HG02852 (cell line): ENCODE results near the gene NAALADL2.
"Not testable (repeated sequence)": the region's sequence is repeated elsewhere in the genome, so short reads cannot be mapped to it uniquely, and the experiment has no call there.

Experiments
- ATAC-seq: cut with Tn5 transposase; IDR thresholded peaks from one replicate; pipeline ENCODE4 v1.9.1; 2021; ENCODE audit warnings: mild to moderate bottlenecking, moderate library complexity; ENCODE audit not compliant: unreplicated experiment

The NAALADL2 gene

DNA sequence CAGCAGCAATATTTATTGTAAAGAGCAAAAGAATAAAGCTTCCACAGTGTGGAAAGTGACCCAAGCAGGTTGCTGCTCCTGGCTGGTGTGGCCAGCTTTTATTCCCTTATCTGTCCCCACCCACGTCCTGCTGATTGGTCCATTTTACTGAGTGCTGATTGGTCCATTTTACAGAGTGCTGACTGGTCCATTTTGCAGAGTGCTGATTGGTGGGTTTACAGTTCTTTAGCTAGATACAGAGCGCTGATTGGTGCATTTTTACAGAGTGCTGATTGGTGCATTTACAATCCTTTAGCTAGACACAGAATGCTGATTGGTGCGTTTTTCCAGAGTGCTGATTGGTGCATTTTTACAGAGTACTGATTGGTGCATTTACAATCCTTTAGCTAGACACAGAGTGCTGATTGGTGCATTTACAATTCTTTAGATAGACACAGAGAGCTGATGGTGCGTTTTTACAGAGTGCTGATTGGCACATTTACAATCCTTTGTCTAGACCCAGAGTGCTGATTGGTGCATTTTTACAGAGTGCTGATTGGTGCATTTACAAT is 601.8 kb downstream of the NAALADL2 start:
- not testable (repeated sequence) for ATAC-seq

DNA sequence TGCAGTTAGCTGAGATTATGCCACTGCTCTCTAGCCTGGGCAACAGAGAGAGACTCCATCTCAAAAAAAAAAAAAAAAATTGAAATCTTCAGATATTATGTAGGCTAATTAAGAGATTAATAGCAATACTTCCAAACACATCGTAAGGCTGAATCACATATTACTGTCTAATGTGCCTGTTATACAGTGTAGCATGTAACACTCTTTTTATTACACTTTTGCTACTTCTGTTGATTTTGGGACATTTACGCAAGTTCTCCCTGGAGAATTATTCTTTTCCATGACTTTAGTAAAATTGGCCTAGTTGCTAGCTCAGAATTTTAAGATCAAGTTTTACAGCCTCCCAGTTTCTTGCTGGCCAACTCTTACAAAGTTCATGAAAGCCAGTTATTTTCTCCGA is 605.2 kb downstream of the NAALADL2 start:
- no peak for ATAC-seq

DNA sequence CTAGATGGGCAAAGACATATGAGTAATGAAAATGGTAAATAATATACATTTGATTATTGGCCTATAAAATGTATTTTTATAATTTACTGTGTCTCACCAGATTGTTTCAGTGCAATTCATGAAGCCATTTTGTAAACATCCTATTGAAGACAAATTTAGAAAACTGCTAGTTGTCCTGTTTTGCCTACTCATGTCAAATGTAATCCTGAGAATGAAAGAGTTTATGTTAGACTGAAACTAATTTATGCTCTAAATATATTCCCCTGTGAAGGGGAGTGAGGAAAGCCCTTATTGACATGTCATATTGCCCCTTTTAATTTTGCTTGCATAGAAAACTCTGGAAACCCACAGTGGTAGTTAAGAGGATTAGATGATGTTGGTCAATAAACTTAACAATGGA is 610.0 kb downstream of the NAALADL2 start:
- ATAC-seq, result no peak

DNA sequence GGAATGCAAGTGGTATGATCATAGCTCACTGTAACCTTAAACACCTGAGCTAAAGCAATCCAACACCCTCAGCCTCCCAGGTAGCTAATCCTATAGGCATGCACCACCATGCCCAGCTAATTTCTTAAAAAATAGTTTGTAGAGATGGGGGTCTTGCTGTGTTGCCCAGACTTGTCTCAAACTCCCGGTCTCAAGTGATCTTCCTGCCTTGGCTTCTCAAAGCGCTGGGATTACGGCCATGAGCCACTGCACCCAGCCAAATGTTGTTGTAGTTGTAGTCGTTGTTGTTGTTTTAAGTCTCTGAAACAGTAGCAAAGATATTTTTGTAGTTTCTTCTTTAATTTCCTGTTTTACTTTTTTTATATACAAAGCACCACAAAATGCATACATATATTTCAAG is 616.6 kb downstream of the NAALADL2 start:
- ATAC-seq, result no peak

DNA sequence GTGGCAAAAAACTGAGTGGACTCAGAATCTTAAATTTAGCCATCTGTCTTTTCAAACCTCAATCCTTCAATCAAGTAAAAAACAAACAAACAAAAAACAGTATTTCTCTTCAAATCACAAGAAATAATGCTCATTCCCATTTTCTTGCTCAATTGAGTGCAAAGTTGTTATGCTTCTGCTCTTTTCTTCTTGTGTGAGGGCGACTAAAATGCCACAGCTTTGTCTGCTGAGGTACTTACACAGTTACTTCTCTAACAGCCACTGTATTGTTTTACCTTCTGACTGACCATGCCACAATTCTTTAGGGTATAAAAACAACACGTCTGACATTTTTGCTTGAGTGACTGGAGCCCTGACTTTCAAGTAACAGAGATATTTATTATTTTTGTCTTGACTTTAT is 617.4 kb downstream of the NAALADL2 start:
- no peak for ATAC-seq

DNA sequence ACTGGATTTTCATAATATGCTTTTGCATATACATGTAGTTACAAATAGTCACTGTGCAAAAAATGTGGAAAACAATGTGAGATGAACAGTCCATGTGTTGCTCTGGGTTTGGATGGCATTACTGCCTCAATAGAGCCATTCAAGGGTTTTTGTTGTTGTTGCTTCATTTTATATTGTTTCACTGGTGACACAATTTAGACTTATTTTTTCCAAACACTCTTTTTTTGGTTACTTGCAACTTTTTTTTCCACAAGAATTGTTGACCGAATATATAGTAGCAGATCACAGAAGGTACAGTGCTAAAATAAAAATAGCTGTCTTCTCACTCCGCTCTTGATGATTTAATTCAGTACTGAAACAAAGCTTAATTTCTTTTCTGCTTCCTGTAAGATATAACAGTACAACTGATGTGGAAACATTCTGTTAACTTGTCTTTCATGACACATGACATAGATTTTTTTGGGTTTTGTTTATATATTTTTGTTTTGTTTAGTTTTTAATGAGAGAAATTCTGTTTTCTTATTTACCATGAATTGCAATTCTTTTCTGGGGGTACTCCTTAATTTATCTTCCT is 618.6 kb downstream of the NAALADL2 start:
- peak; percentile 91 for ATAC-seq

DNA sequence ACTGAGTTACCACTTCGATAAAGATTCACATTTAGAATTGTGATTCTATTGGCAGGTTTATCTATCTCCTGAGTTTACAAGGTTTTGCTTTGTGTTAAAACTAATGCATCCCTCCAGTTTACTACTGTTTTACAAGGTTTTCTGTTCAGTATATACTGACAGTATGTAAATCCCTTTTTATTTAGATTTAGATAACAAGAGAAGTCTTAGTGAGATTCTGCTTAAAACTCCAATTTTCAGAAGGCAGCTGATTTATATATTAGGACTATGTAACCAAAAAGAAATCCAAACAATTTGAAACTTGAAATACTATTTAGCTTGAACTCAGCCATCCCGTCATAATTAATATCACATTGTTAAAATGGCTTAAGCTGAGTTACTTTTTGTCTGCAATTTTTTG is 619.2 kb downstream of the NAALADL2 start:
- ATAC-seq, result no peak

DNA sequence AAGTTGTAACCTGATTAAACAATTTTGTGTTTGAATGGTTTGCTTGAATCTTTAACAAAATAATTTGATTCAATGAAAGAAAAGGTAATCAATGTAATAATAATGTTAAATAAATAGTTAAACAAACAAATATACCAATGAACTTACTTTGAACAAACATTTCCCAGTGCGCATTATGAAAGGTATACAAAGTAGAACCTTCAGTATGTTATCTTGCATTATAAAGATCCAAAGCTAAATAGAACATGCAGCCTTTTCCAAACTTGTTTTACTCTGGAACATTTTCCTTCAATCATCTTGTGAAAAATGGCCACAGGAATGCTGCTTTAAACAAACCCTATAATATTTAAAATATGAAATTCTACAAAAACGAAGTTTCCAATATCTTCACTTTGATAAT is 620.0 kb downstream of the NAALADL2 start:
- ATAC-seq, result no peak

DNA sequence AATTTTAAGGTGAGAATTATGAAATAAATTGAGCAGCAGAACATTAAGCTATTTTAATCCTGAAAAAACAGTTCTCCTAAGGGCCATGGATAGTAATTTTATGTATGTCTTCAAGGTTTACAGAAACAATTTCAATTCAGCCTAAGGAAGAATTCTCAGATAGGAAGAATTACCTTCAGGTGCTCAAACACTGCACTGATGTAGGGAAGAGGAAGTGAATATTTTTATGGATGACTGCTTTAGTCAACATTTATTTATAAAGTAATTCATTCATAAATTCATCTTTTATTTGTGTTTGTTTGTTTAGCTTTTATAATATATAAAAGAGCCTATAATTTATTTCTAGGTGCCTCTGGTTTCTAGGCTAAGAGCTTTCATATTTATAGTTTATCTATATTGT is 620.7 kb downstream of the NAALADL2 start:
- ATAC-seq, result no peak

DNA sequence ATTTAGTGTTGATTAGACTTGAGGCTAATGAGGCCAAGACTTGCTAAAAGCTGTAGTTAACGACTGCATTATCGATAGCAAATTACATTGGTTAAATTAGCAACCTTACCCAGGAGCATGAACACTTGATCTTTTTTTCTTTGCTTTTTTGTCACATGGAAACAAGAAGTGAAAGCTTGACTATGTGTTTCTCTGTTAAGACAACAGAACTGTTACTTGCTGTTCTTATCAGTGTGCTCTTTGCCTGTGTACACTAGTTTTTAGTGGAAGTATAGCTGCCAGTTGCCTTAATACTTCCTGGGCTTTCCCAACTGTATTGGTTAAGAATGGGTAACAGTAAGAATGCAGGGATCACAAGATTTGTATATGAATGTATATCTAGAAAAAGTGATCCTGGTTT is 625.5 kb downstream of the NAALADL2 start:
- ATAC-seq, result no peak

DNA sequence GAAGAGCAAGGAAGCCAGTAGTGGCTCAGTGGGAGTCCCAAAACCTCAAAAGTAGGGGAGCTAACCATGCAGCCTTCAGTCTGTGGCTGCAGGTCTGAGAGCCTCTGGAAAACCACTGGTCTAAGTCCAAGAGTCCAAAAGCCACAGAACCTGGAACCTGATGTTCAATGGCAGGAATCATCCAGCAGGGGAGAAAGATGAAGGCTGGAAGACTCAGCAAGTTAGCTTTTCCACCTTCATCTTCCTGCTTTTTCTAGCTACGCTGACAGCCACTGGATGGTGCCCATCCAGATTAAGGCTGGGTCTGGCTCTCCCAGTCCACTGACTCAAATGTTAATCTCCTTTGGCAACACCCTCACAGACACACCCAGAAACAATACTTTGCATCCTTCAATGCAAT is 626.3 kb downstream of the NAALADL2 start:
- no peak for ATAC-seq

DNA sequence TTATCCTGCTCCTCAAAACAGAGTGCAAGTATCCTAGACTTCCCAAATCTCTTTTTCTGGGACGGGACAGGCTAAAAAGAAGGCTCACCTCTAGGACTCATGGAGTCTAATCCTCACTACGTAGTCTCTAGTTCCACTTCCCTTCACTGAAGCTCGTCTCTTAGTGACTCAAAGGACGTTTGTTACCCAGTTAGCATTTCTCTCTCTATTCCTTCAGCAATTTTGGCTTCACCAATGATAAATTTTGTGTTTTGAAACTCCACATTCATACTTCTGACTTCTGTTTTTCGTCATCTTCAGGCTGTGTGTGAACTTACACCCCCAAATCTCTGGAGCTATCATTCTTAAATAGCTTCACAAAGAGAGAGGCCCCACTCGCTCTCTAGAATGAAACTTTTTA is 627.1 kb downstream of the NAALADL2 start:
- ATAC-seq, result peak; percentile 49

DNA sequence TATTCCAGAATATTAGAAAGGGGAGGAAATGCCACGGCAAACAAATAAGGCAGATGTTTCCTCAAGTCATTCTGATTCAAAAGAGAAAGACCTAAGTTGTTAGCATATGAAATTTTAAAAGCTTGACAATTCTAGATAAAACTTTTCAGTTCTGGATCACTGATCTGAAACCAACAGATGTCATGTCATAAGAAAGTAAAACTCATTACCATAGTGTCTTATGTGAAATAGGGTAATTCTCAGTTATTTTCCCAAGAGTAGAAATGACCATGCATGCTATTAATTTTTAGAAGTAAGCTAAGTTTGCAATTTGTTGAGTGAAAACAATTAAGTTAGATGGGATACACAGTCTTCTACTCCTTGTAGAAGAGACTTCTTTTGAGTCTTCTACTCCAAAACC is 630.3 kb downstream of the NAALADL2 start:
- peak; percentile 56 for ATAC-seq

DNA sequence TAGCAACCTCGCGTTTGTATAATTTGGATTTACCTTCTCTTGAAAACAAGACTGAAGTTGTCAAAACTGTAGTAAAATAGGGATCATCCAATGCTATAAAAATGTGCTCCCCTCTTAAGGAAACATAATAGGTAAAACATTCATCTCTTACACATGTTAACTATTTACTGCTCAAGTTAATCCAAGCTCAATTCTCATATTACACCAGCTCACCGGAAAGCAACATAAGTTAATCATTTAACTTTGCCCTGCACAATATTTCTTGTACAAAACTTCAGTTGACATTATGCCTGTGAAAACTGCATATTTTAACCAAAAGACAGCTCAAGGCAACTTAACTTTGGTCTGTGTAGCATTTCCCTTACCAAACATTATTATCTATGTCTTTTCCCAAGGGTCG is 634.2 kb downstream of the NAALADL2 start:
- ATAC-seq, result no peak

DNA sequence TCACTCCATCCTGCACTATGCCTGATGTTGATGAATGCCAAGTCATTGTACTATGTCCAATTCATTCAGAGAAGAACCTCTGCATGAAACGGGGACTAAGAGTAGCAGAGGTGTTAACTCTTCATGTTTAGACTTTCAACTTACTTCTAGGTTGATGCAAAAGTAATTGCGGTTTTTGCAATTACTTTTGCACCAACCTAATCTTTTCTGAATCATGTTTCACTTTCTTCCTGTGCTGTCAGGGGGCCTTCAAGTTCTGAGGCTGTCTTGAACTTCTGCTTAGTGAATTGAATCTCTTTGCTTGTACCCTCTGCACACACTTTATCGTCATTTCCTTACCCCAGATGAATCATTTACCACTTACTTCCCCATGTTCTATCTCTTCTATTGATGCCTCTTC is 636.2 kb downstream of the NAALADL2 start:
- ATAC-seq, result peak; percentile 74

DNA sequence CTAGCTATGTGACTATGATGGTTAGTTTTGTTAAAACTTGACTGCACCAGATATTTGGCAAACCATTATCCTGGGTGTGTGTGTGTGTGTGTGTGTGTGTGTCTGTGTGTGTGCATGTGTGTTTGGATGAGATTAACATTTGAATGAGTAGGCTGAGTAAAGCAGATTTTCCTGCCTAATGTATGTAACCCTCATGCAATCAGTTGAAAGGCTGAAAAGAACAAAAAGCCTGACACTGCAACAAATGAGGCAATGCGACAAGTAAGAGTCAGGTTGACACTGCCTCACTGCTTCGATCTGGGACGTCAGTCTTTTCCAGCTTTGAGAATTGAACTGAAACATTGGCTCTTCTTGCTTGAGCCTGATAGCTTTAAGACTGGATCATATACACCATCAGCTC is 643.0 kb downstream of the NAALADL2 start:
- no peak for ATAC-seq

DNA sequence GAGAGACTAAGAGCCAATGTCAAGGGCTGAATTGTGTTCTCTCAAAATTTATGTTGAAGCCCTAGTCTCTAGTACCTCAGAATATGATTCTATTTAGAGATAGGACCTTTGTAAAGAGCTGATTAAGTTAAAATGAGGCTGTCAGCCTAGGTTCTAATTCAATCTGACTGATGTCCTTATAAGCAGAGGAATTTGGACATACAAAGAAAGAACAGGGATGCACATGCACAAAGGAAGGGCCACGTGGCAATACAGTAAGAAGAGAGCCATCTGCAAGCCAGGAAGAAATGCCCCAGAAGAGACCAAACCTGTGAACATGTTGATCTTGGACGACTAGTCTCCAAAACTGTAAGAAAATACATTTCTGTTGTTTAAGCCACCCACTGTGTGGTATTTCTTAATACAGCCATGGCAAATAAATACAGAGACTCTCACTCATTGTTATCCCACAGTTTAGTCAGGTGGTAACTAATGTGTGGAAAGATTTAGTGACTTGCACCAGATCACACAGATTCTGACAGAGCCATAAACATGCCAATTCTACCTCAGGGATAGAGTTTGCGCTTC is 652.2 kb downstream of the NAALADL2 start:
- ATAC-seq, result no peak

DNA sequence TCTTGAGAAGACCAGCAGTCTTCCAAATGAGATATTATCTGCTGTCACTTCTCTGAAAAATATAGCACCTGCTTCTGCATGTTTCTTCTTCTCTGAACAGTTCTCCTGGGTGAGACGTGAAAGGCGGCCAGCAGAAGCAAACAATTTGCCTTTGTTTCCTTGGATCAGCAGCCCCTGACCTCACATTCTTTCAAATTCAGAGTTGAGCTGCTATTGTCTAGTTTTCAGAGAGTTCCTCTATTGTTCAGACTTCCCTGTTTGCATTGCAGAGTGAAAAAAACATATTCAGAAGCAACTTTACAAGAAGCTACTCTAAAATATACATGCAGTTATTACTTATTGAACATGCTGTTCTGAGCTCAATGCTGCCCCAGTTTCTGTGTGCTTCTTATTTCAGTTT is 653.6 kb downstream of the NAALADL2 start:
- no peak for ATAC-seq

DNA sequence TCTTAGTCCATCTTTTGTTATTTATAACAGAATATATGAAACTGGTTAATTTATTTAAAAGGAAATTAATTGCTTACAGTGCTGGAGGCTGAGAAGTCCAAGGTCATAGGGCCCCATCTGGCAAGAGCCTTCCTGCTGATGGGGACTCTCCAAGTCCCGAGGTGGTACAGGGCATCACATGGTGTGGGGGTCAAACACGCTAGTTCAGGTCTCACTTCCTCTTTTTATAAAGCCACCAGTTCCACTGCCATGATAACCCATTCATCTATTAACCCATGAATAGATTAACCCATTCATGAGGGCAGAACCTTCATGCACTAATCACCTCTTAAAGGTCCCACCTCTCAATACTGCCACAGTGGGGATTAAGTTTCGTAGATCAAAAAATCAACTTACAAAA is 659.3 kb downstream of the NAALADL2 start:
- ATAC-seq, result no peak

DNA sequence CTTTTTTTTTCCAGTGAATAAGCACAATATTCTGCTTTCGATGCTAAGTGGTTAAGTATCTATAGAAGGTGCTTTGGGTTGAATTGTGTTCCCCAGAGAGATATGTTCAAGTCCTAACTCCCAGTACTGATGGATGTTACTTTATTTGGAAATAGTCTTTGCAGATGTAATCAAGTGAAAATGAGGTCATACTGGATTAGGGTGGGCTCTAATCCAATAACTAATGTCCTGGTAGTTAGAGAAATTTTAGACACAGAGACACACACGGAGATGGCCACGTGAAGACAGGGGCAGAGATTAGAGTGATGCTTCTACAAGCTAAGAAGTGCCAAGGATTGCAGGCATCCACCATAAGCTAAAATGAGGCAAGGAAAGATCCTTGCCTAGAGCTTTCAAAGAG is 662.3 kb downstream of the NAALADL2 start:
- no peak for ATAC-seq

DNA sequence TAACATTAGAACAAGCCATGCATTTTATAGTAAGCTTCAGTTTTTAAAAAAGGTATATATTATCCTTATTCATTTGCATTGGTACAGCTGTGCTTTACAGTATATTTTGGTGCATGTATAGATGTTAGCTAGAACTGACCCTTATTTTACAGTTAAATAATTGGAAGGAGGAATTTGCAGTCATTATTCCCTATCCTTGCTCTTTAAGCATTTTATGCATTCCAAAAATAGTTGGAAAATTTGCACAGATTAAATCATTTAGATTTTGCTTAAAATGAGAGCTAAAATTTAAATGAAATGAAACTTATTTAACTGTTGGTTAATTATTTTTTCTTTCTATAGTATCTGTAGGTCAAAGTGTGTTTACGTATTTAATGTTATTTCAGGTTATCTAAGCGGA is 667.1 kb downstream of the NAALADL2 start:
- ATAC-seq, result no peak

DNA sequence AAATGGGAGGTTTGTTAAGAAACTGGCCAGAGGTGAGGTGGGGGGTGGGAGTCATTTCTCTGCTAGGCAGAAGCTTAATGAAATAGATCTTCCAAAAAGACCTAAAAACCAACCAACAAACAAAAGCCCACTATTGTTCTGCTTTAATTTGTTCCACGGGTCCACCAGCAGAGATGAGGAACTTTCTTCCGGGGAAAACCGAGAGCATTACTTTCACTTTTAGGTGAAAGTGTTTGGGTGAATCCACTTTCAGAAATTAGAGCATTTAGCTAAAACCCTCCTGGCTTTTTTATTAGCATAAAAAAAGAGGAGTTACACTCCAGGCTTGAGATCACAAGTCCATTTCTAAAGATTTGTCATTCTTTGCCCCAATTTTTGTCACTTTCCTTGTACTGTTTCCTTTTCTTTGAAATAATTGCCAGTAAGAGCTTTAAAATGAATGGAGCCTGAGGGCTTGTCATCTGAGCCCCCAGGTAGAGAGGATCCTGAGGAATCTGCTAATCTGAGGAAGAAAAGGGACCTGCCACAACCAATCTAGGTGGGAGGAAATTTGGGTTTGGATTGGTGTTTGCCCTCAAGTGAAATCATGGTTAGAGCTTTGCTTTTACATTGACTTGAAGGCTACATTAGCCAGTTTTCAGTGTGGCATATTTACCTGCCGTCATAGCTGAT is 667.6 kb downstream of the NAALADL2 start:
- no peak for ATAC-seq
